Tibial nerve (tissue), 4 donors: Measurements from ENCODE around the gene NT5DC4.

ENCODE experiments used
- EP300 ChIP-seq, 2 donors: sonication (generic); formaldehyde crosslinking; IDR thresholded peaks; one replicate each; pipeline ENCODE4 v1.6.1; 2017; ENCODE audit warnings: antibody characterized with exemption in 2 of 2, mild to moderate bottlenecking in 1 of 2
- POLR2A ChIP-seq, 2 donors: fragments of 450-650 bp; IDR thresholded peaks; one replicate each; pipeline ENCODE4 v1.6.1; 2017; ENCODE audit warnings: antibody characterized with exemption in 2 of 2, mild to moderate bottlenecking in 2 of 2, moderate library complexity in 2 of 2
- TF ChIP-seq, protein P1 (sequence below), 5 experiments: fragments of 200-600 bp in 3 of 5; fragments of 450-650 bp in 2 of 5; sonication (generic) in 3 of 5; IDR thresholded peaks; one replicate each; pipeline ENCODE4 v1.5.1; 2016 to 2019; ENCODE audit warnings: antibody characterized with exemption in 5 of 5, mild to moderate bottlenecking in 3 of 5, moderate library complexity in 2 of 5

GRCh38 chr2:112692918-112693317, 27.9 kb upstream of the NT5DC4 start:
- TF ChIP-seq, protein P1, sequence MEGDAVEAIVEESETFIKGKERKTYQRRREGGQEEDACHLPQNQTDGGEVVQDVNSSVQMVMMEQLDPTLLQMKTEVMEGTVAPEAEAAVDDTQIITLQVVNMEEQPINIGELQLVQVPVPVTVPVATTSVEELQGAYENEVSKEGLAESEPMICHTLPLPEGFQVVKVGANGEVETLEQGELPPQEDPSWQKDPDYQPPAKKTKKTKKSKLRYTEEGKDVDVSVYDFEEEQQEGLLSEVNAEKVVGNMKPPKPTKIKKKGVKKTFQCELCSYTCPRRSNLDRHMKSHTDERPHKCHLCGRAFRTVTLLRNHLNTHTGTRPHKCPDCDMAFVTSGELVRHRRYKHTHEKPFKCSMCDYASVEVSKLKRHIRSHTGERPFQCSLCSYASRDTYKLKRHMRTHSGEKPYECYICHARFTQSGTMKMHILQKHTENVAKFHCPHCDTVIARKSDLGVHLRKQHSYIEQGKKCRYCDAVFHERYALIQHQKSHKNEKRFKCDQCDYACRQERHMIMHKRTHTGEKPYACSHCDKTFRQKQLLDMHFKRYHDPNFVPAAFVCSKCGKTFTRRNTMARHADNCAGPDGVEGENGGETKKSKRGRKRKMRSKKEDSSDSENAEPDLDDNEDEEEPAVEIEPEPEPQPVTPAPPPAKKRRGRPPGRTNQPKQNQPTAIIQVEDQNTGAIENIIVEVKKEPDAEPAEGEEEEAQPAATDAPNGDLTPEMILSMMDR (IDR thresholded peaks at IDR 0.05) = no peak
- TF ChIP-seq POLR2A (IDR thresholded peaks at IDR 0.05) (no peak), EP300 (IDR thresholded peaks at IDR 0.05) (no peak)
